ENCODE measurements around the gene SDR39U1.

GRCh38 chr14:24430682-24431568 lies 11.7 kb downstream of the SDR39U1 start:
- TF ChIP-seq EZH2 (optimal IDR thresholded peaks at IDR 0.05; ENCODE audit: low read depth, low read length) (no peak), CTCF (IDR thresholded peaks at IDR 0.05; ENCODE audit: low read length) (no peak)
